ENCODE data around the gene TMEM151B.

GRCh38 chr6:44327096-44327495, 56.8 kb downstream of the TMEM151B start:
- TF ChIP-seq POLR2A (IDR thresholded peaks at IDR 0.05; ENCODE audit: low read depth, low read length) (no peak), POLR2AphosphoS5 (IDR thresholded peaks at IDR 0.05; ENCODE audit: low read depth, low read length) (no peak), TAF1 (IDR thresholded peaks at IDR 0.05; ENCODE audit: borderline replicate concordance, low read depth, low read length) (no peak)

Data from GM12892 (cell line).